ENCODE measurements around the gene VAC14.
"Not testable (repeated sequence)": the region's sequence is repeated elsewhere in the genome, so short reads cannot be mapped to it uniquely, and the experiment has no call there.

Gene VAC14

DNA sequence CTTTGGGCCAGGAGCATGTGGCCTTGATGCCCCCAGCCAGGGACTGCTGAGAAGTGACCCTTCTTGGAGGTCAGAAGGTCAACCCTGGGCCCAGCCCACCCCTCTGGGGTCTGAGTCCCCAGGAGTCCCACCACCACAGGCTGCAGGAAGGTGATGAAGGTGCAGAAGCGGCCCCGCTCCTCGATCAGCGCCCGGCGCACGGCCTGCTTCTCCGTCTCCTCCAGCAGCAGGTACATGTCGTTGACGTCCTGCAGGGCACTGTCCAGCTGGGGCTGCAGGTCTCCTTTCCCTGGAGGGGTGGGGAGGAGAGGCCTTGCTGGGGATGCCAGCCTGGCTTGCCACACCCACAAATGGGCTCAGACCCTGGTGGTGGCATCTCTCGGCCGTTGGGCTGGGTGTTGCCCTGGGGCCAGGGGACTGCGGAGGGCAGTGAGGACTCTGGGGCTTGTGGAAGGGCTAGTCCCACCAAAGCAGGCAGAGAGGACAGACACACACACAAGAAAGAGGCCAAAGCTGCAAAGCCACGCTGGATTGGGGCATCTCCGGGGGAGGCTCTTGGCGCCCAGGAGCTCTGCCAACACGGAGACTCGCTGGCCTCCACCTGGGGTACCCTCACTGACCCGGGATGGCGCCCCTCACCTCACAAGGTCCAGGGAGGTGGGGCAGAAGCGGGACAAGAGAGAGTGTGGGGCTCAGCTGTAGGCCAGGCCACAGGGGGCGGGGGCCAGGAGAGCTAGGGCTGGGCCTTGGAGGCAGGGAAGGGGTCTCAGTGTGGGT is 122.6 kb downstream of the VAC14 start:
- no peak for DNase-seq

GRCh38 chr16:70677499-70678120 is 123.3 kb downstream of the VAC14 start:
- no peak for DNase-seq

- no peak for DNase-seq
Observed at GRCh38 chr16:70676675-70677498, 124.1 kb downstream of the VAC14 start.

GRCh38 chr16:70675851-70676513 is 125.0 kb downstream of the VAC14 start:
- DNase-seq: no peak

- DNase-seq: no peak
Observed at GRCh38 chr16:70674221-70675014, 126.5 kb downstream of the VAC14 start.

- DNase-seq: not testable (repeated sequence)
Observed at GRCh38 chr16:70670938-70671337, 130.0 kb downstream of the VAC14 start.

DNA sequence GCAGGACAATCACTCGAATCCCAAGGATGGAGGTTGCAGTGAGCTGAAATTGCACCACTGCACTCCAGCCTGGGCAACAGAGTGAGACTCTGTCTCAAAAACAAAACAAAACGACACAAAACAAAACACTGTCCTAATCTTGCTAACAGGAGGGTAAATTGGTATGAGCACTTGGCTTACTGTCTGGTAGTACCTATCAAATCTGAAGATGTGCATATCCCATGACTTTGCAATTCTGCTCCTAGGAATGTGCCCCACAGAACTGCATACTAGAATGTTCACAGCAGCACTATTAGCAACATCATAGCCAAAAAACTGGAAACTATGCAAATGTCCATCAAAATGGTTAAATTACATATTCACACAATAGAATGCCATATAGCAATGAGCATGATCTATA is 130.8 kb downstream of the VAC14 start:
- no peak for DNase-seq

- DNase-seq: no peak
Observed at GRCh38 chr16:70665806-70666735, 134.9 kb downstream of the VAC14 start.

GRCh38 chr16:70665113-70665694 is 135.8 kb downstream of the VAC14 start:
- DNase-seq: no peak

GRCh38 chr16:70664325-70665112 is 136.4 kb downstream of the VAC14 start:
- DNase-seq: no peak

DNA sequence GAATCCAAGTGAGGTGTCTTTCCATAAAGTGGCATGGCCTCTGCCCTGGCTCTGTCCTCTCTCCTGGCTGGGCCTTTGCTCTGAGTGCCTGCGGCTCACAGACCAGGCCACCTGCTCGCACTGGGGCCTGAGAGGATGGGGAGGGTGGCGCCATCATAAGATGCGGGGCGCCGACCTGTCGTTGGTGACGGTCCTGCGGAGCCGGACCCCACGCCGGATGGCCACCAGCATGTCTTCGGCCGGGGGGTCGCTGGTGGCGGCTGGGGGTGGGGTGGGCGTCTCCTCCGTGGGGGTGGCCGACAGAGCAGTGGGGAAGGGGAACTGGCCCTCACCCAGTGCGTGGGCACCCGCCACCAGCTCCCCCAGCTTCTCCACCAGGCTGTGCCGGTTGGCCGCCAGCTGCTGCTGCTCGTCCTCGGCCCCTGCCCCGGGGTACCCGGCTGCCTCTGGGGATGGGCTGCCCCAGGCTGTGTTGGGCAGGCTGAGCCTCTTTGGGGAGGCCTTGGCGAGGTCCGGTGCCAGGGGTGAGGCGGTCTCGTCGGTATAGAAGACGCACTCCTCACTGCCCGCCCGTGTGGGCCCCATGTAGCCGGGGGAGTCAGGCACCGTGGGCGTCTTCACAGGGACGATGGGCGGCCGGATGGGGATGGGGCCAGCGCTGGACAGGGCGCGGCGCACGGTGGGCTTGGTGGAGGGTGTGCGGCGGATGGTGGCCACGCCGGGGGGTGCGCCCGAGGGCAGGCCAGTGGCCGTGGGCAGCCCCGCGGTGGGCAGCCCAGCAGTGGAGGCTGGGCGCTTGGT is 137.2 kb downstream of the VAC14 start:
- no peak for DNase-seq

- DNase-seq: no peak
Observed at GRCh38 chr16:70662991-70663523, 137.9 kb downstream of the VAC14 start.

DNA sequence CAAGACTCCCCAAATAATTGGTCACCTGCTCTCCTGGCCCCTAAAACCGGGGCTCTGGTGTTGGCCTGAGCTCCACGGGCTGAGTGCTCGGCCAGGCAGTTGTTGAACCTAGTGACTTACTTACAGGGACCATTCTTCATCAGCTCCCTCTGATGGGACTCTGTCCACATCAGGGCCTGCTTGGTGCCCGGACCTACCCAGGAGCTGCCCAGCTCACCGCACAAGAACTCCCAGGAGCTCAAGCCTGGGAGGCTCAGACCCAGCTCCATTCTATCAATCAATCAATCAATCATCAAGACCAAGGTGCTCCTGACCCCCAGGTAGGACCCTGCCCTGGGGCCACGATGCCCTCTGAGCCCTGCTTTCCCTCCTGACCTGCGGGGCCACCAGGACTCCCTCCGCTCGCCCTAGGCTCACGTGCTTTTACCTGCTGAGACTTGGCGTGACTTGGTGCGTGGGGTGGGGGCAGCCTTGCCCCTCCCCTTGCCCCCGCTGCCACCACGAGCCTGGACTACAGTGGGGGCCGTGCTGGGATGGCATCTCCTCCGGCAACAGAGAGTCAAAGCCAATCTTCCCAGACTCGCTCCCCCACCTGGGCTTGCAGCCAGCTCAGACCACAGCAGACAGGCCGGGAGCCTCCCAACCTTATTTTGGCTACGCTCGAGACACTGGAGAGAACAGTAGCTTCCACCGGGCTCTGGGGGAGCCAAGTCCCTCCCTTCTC is 138.9 kb downstream of the VAC14 start:
- DNase-seq: no peak

- DNase-seq: no peak
Observed at GRCh38 chr16:70661534-70661917, 139.4 kb downstream of the VAC14 start.

- no peak for DNase-seq
Observed at GRCh38 chr16:70660672-70661350, 140.1 kb downstream of the VAC14 start.

DNA sequence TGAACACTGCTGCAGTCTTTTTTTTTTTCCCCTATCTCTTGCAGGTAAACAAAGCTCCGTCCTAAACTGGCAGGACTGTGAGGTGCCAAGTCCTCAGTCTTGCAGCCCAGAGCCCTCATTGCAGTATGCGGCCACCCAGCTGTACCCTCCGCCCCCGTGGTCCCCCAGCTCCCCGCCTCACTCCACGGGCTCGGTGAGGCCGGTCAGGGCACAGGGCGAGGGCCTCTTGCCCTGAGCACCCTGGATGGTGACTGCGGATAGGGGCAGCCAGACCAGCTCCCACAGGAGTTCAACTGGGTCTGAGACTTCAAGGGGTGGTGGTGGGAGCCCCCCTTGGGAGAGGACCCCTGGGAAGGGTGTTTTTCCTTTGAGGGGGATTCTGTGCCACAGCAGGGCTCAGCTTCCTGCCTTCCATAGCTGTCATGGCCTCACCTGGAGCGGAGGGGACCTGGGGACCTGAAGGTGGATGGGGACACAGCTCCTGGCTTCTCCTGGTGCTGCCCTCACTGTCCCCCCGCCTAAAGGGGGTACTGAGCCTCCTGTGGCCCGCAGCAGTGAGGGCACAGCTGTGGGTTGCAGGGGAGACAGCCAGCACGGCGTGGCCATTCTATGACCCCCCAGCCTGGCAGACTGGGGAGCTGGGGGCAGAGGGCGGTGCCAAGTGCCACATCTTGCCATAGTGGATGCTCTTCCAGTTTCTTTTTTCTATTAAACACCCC is 140.8 kb downstream of the VAC14 start:
- DNase-seq: no peak

- DNase-seq: no peak
Observed at GRCh38 chr16:70659546-70659945, 141.4 kb downstream of the VAC14 start.
